ENCODE data around the gene CNTN4.

The CNTN4 gene

GRCh38 chr3:2506776-2507175, 408.1 kb downstream of the CNTN4 start:
- Histone ChIP-seq H3K36me3 (ENCODE audit: control insufficient read depth, insufficient read depth, low read length) (no peaks in the 10 kb centered on the region), H3K27me3 (replicated peaks; ENCODE audit: control insufficient read depth, insufficient read depth, low read length) (no peaks in the 10 kb centered on the region; the same call in 1 of the 2 replicates), H3K4me3 (replicated peaks; ENCODE audit: low read depth, low read length) (no peak overlapping the region)
- TF ChIP-seq, protein P1, sequence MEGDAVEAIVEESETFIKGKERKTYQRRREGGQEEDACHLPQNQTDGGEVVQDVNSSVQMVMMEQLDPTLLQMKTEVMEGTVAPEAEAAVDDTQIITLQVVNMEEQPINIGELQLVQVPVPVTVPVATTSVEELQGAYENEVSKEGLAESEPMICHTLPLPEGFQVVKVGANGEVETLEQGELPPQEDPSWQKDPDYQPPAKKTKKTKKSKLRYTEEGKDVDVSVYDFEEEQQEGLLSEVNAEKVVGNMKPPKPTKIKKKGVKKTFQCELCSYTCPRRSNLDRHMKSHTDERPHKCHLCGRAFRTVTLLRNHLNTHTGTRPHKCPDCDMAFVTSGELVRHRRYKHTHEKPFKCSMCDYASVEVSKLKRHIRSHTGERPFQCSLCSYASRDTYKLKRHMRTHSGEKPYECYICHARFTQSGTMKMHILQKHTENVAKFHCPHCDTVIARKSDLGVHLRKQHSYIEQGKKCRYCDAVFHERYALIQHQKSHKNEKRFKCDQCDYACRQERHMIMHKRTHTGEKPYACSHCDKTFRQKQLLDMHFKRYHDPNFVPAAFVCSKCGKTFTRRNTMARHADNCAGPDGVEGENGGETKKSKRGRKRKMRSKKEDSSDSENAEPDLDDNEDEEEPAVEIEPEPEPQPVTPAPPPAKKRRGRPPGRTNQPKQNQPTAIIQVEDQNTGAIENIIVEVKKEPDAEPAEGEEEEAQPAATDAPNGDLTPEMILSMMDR (IDR thresholded peaks at IDR 0.05; ENCODE audit: insufficient read depth, low read length, poor library complexity, severe bottlenecking), result no peak
- DNase-seq (ENCODE audit: extremely low read depth, insufficient read length), result no peak

GRCh38 chr3:2510591-2511145, 412.0 kb downstream of the CNTN4 start:
- DNase-seq (ENCODE audit: extremely low read depth, insufficient read length), result no peak
- Histone ChIP-seq H3K27me3 (replicated peaks; ENCODE audit: control insufficient read depth, insufficient read depth, low read length) (no peaks in the 10 kb centered on the region; the same call in 1 of the 2 replicates), H3K36me3 (ENCODE audit: control insufficient read depth, insufficient read depth, low read length) (no peaks in the 10 kb centered on the region), H3K4me3 (replicated peaks; ENCODE audit: low read depth, low read length) (no peak overlapping the region)
- TF ChIP-seq, protein P1 (IDR thresholded peaks at IDR 0.05; ENCODE audit: insufficient read depth, low read length, poor library complexity, severe bottlenecking), result no peak

DNA sequence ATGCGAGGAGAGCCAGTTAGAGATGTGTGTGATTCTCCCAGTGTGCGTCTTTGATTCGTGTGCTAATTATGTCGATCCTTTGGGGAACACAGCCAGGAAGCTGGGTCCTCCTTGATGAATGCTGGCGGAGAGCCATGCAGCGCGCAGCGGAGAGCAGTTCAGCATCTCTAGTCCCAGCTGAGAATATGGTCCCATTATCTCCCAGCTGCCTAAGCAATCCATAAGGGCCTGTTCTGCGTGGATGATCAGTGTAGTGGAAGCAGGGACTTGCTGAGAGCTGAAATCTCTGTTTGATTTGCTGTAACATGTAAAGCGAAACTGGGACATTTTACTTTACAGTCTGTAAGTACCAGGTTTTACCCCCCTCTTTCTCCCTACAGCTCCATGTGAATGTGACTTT, 412.7 kb downstream of the CNTN4 start:
- Histone ChIP-seq H3K4me3 (replicated peaks; ENCODE audit: low read depth, low read length) (no peak overlapping the region), H3K27me3 (replicated peaks; ENCODE audit: control insufficient read depth, insufficient read depth, low read length) (no peaks in the 10 kb centered on the region; the same call in 1 of the 2 replicates), H3K36me3 (ENCODE audit: control insufficient read depth, insufficient read depth, low read length) (no peaks in the 10 kb centered on the region)
- TF ChIP-seq, protein P1 (IDR thresholded peaks at IDR 0.05; ENCODE audit: insufficient read depth, low read length, poor library complexity, severe bottlenecking), result no peak
- no peak for DNase-seq (ENCODE audit: extremely low read depth, insufficient read length)

DNA sequence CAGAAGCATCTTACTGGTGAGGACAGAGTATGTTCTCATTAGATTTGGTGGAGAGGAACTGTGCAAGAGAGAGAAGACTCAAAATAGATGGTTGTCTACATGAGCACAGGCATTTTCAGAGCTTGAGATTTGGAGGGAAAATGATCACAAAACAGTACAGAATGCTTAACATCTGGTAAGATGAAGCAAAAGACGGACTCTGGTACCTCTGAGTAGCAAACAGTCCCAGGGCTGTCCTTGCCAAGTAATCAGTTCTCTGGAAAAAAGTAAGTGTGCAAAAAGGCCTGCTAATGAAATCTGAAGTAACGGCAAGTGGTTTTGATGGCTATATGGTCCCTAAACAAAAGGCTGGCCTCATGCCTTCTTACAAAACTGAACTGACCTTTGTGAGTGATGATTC, 414.2 kb downstream of the CNTN4 start:
- DNase-seq (ENCODE audit: extremely low read depth, insufficient read length), result no peak

DNA sequence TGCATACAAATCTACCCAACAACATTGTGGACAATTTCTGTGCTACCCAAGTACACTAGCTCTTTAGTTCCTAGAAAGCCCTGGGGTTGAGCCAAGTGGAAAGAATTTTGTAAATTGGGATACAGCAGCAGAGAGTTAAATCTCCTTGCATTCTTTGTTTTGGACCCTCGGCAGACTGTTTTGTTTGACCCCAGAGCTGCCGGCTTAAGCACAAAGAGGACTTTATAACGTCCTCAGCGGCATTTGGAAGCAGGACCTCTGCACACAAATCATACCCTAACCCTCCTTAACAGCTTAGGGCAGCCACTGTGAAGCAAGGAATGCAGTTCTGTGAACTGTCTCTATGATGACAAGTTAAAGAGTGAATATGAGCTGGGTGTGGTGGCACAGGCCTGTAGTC, 415.3 kb downstream of the CNTN4 start:
- TF ChIP-seq, protein P1 (IDR thresholded peaks at IDR 0.05; ENCODE audit: insufficient read depth, low read length, poor library complexity, severe bottlenecking), result no peak
- Histone ChIP-seq H3K4me3 (replicated peaks; ENCODE audit: low read depth, low read length) (no peak overlapping the region), H3K36me3 (ENCODE audit: control insufficient read depth, insufficient read depth, low read length) (no peaks in the 10 kb centered on the region), H3K27me3 (replicated peaks; ENCODE audit: control insufficient read depth, insufficient read depth, low read length) (no peaks in the 10 kb centered on the region; the same call in 1 of the 2 replicates)
- no peak for DNase-seq (ENCODE audit: extremely low read depth, insufficient read length)

More for the DNA sequence above, 414.2 kb downstream of the CNTN4 start:
- Histone ChIP-seq H3K27me3 (replicated peaks; ENCODE audit: control insufficient read depth, insufficient read depth, low read length) (no peaks in the 10 kb centered on the region; the same call in 1 of the 2 replicates), H3K36me3 (ENCODE audit: control insufficient read depth, insufficient read depth, low read length) (no peaks in the 10 kb centered on the region), H3K4me3 (replicated peaks; ENCODE audit: low read depth, low read length) (no peak overlapping the region)
- TF ChIP-seq, protein P1 (IDR thresholded peaks at IDR 0.05; ENCODE audit: insufficient read depth, low read length, poor library complexity, severe bottlenecking), result no peak

Data from GM06990 (cell line).